ENCODE measurements around the gene RPRML. TPM values are rescaled to one million over a fixed set of nuclear protein-coding genes. Genes with fewer than 3 reads are reported as not detected.
"Not testable (repeated sequence)": the region's sequence is repeated elsewhere in the genome, so short reads cannot be mapped to it uniquely, and the experiment has no call there.

The RPRML gene
- total RNA-seq = under 1 TPM in 1 of 4 donors, not detected in 3; 0.59 TPM

GRCh38 chr17:46979147-46979863 lies at the start of gene RPRML:
Gene RPRML, minus strand, starts transcription at chr17:46979253. Its CDS starts 246 bp downstream, at chr17:46979007.
- DNase-seq (ENCODE audit: low spot score in 2 of 2) = no peak
- Histone ChIP-seq H3K4me1 (peaks cover 0 to 27% (median 16%) of the 10 kb centered on the region in 4 donors), H3K4me3 (peak within 1 kb of the TSS; percentile 29 to 60 (median 44)), H3K36me3 (peaks cover 0 to 9% (median 0%) of the 10 kb centered on the region in 3 donors), H3K27ac (no peak within 1 kb of the TSS), H3K27me3 (peaks cover 0 to 51% of the 10 kb centered on the region in 2 donors), H3K9me3 (no peaks in the 10 kb centered on the region)
- 1 to 3% methylated on average over 22 to 37 of the region's 57 CpGs for WGBS, 2 donors
- TF ChIP-seq POLR2A (IDR thresholded peaks at IDR 0.05) (no peak), CTCF (IDR thresholded peaks at IDR 0.05) (no peak), EP300 (IDR thresholded peaks at IDR 0.05) (no peak)

GRCh38 chr17:47016966-47017365 lies 37.9 kb upstream of the RPRML start:
- WGBS, 2 donors = 97 to 98% methylated on average over 9 to 12 of the region's 15 CpGs
- not testable (repeated sequence) for DNase-seq (ENCODE audit: low spot score in 2 of 2); H3K4me1 ChIP-seq; H3K27ac ChIP-seq; H3K4me3 ChIP-seq; H3K27me3 ChIP-seq; H3K9me3 ChIP-seq
- H3K36me3 ChIP-seq = peaks cover 0 to 14% (median 0%) of the 10 kb centered on the region in 3 donors

- H3K27ac ChIP-seq = no peak overlapping the region
- H3K27me3 ChIP-seq = no peaks in the 10 kb centered on the region
- TF ChIP-seq EP300 (IDR thresholded peaks at IDR 0.05) (no peak), CTCF (IDR thresholded peaks at IDR 0.05) (no peak), POLR2A (IDR thresholded peaks at IDR 0.05) (no peak)
- no peak overlapping the region for H3K4me3 ChIP-seq
- no peaks in the 10 kb centered on the region for H3K4me1 ChIP-seq
- WGBS, 2 donors = 77 to 82% methylated on average over 2 of the region's 2 CpGs
- H3K9me3 ChIP-seq = no peaks in the 10 kb centered on the region
- DNase-seq (ENCODE audit: low spot score in 2 of 2) = no peak
- H3K36me3 ChIP-seq = peaks cover 0 to 15% (median 0%) of the 10 kb centered on the region in 3 donors
Observed at GRCh38 chr17:47013341-47013740, 34.3 kb upstream of the RPRML start.

GRCh38 chr17:47012457-47012856 lies 33.4 kb upstream of the RPRML start:
- no peaks in the 10 kb centered on the region for H3K4me1 ChIP-seq
- no peak overlapping the region for H3K27ac ChIP-seq
- H3K36me3 ChIP-seq = peaks cover 0 to 12% (median 0%) of the 10 kb centered on the region in 3 donors
- no peaks in the 10 kb centered on the region for H3K27me3 ChIP-seq
- no peak overlapping the region for H3K4me3 ChIP-seq
- H3K9me3 ChIP-seq = no peaks in the 10 kb centered on the region
- TF ChIP-seq EP300 (IDR thresholded peaks at IDR 0.05) = no peak
- no peak for TF ChIP-seq POLR2A (IDR thresholded peaks at IDR 0.05)
- TF ChIP-seq CTCF (IDR thresholded peaks at IDR 0.05) = no peak
- no peak for DNase-seq (ENCODE audit: low spot score in 2 of 2)

- Histone ChIP-seq H3K36me3 (peaks cover 0 to 12% (median 0%) of the 10 kb centered on the region in 3 donors), H3K4me3 (no peak overlapping the region), H3K9me3 (no peaks in the 10 kb centered on the region), H3K4me1 (peaks cover 0 to 6% (median 0%) of the 10 kb centered on the region in 4 donors), H3K27me3 (no peaks in the 10 kb centered on the region), H3K27ac (no peak overlapping the region)
- WGBS, 2 donors = 89 to 93% methylated on average over 14 of the region's 14 CpGs
- TF ChIP-seq EP300 (IDR thresholded peaks at IDR 0.05) (no peak), POLR2A (IDR thresholded peaks at IDR 0.05) (no peak), CTCF (IDR thresholded peaks at IDR 0.05) (no peak)
- DNase-seq (ENCODE audit: low spot score in 2 of 2) = no peak
Observed at GRCh38 chr17:47009759-47010594, 30.9 kb upstream of the RPRML start.

All from tibial nerve (tissue), 4 donors.